Measurements from ENCODE around the gene PREB.

Gene PREB

GRCh38 chr2:27130396-27130795 is 4.0 kb downstream of the PREB start:
- TF ChIP-seq CTCF (IDR thresholded peaks at IDR 0.05; ENCODE audit: low read depth, low read length) = no peak
- DNase-seq (ENCODE audit: extremely low read depth, low read depth) = no peak

- DNase-seq (ENCODE audit: extremely low read depth, low read depth) = no peak
- no peak for TF ChIP-seq CTCF (IDR thresholded peaks at IDR 0.05; ENCODE audit: low read depth, low read length)
Measured at GRCh38 chr2:27128668-27129571, 5.5 kb downstream of the PREB start.

GRCh38 chr2:27127883-27128667 is 6.4 kb downstream of the PREB start:
- no peak for TF ChIP-seq CTCF (IDR thresholded peaks at IDR 0.05; ENCODE audit: low read depth, low read length)
- no peak for DNase-seq (ENCODE audit: extremely low read depth, low read depth)

GRCh38 chr2:27126252-27126710 is 8.2 kb downstream of the PREB start:
- no peak for DNase-seq (ENCODE audit: extremely low read depth, low read depth)
- TF ChIP-seq CTCF (IDR thresholded peaks at IDR 0.05; ENCODE audit: low read depth, low read length) = no peak

- DNase-seq (ENCODE audit: extremely low read depth, low read depth) = no peak
- TF ChIP-seq CTCF (IDR thresholded peaks at IDR 0.05; ENCODE audit: low read depth, low read length) = no peak
Measured at GRCh38 chr2:27125104-27125503, 9.3 kb downstream of the PREB start.

- TF ChIP-seq CTCF (IDR thresholded peaks at IDR 0.05; ENCODE audit: low read depth, low read length) = no peak; the same call in 1 of the 2 replicates
- no peak for DNase-seq (ENCODE audit: extremely low read depth, low read depth)
Measured at GRCh38 chr2:27123302-27124150, 10.9 kb downstream of the PREB start, which contains the start of gene ABHD1. ABHD1 (plus strand) TSS chr2:27123815; CDS start chr2:27123949, 134 bp downstream.
